ENCODE measurements around the gene UBR1.

DNA sequence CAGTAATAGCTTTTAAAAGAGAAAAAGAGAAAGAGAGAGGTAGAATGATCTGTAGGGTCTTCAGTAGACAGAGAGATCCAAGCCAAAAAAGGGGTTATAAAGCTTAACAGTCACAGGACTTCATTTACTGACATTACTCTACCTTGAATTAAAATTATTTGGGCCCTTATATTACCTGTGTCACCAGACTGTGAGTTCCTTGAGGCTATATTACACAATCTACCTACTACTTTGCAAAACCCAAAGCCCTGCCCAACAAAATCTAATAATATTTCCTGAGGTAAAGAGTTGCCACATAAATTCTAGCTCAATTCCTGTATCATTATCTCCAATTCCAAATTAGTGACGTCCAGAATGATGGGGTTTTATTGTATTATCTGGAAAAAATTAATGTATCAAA is 1.9 kb downstream of the UBR1 start:
- TF ChIP-seq EZH2 (IDR thresholded peaks at IDR 0.05; ENCODE audit: low read depth, unreplicated experiment) (no peak), JUNB (IDR thresholded peaks at IDR 0.05; ENCODE audit: unreplicated experiment) (no peak), POLR2AphosphoS5 (IDR thresholded peaks at IDR 0.05; ENCODE audit: low read depth) (no peak), NANOG (IDR thresholded peaks at IDR 0.05; ENCODE audit: borderline replicate concordance) (no peak), EZH2phosphoT487 (IDR thresholded peaks at IDR 0.05; ENCODE audit: unreplicated experiment) (no peak)
- TF ChIP-seq, protein P1, sequence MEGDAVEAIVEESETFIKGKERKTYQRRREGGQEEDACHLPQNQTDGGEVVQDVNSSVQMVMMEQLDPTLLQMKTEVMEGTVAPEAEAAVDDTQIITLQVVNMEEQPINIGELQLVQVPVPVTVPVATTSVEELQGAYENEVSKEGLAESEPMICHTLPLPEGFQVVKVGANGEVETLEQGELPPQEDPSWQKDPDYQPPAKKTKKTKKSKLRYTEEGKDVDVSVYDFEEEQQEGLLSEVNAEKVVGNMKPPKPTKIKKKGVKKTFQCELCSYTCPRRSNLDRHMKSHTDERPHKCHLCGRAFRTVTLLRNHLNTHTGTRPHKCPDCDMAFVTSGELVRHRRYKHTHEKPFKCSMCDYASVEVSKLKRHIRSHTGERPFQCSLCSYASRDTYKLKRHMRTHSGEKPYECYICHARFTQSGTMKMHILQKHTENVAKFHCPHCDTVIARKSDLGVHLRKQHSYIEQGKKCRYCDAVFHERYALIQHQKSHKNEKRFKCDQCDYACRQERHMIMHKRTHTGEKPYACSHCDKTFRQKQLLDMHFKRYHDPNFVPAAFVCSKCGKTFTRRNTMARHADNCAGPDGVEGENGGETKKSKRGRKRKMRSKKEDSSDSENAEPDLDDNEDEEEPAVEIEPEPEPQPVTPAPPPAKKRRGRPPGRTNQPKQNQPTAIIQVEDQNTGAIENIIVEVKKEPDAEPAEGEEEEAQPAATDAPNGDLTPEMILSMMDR (conservative IDR thresholded peaks at IDR 0.05; ENCODE audit: low read depth in 2 of 2) = no peak
- TF ChIP-seq, protein P2, sequence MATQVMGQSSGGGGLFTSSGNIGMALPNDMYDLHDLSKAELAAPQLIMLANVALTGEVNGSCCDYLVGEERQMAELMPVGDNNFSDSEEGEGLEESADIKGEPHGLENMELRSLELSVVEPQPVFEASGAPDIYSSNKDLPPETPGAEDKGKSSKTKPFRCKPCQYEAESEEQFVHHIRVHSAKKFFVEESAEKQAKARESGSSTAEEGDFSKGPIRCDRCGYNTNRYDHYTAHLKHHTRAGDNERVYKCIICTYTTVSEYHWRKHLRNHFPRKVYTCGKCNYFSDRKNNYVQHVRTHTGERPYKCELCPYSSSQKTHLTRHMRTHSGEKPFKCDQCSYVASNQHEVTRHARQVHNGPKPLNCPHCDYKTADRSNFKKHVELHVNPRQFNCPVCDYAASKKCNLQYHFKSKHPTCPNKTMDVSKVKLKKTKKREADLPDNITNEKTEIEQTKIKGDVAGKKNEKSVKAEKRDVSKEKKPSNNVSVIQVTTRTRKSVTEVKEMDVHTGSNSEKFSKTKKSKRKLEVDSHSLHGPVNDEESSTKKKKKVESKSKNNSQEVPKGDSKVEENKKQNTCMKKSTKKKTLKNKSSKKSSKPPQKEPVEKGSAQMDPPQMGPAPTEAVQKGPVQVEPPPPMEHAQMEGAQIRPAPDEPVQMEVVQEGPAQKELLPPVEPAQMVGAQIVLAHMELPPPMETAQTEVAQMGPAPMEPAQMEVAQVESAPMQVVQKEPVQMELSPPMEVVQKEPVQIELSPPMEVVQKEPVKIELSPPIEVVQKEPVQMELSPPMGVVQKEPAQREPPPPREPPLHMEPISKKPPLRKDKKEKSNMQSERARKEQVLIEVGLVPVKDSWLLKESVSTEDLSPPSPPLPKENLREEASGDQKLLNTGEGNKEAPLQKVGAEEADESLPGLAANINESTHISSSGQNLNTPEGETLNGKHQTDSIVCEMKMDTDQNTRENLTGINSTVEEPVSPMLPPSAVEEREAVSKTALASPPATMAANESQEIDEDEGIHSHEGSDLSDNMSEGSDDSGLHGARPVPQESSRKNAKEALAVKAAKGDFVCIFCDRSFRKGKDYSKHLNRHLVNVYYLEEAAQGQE (IDR thresholded peaks at IDR 0.05; ENCODE audit: unreplicated experiment) = no peak
